ENCODE measurements around the gene CCL4.

GRCh38 chr17:36133602-36134236 is 30.1 kb downstream of the CCL4 start:
- TF ChIP-seq CTCF (IDR thresholded peaks at IDR 0.05; ENCODE audit: low read depth, low read length, poor library complexity, severe bottlenecking) (no peak), EZH2phosphoT487 (IDR thresholded peaks at IDR 0.05; ENCODE audit: borderline replicate concordance, low read length) (no peak)

All from DOHH2 (cell line).